ENCODE data around the gene SLC43A1. TPM values are rescaled to one million over a fixed set of nuclear protein-coding genes. Genes with fewer than 3 reads are reported as not detected.
"Not testable (repeated sequence)": the region's sequence is repeated elsewhere in the genome, so short reads cannot be mapped to it uniquely, and the experiment has no call there.

The SLC43A1 gene
- total RNA-seq, 4 donors from 2014 or later = 13.1 to 48.4 (median 22.5) TPM

- peaks cover 0 to 8% of the 10 kb centered on the region in 2 donors for H3K4me1 ChIP-seq
- no peaks in the 10 kb centered on the region for H3K36me3 ChIP-seq
- no peak overlapping the region for H3K4me3 ChIP-seq
- DNase-seq = no peak
- H3K27ac ChIP-seq = no peak overlapping the region
- no peaks in the 10 kb centered on the region for H3K9me3 ChIP-seq
- no peak for TF ChIP-seq POLR2A (IDR thresholded peaks at IDR 0.05)
- peaks cover 0 to 5% of the 10 kb centered on the region in 2 donors for H3K27me3 ChIP-seq
- intact Hi-C loops (cut with DNase I; ENCODE audit: low total_unique reads) = no loop called here
These were observed 61.8 kb downstream of the SLC43A1 start for GRCh38 chr11:57453543-57454177.

GRCh38 chr11:57446055-57446454 lies 69.4 kb downstream of the SLC43A1 start:
- no peak for DNase-seq
- no peaks in the 10 kb centered on the region for H3K27me3 ChIP-seq
- TF ChIP-seq POLR2A (IDR thresholded peaks at IDR 0.05) (no peak), CTCF (IDR thresholded peaks at IDR 0.05) (no peak)
- H3K27ac ChIP-seq = no peak overlapping the region
- no peaks in the 10 kb centered on the region for H3K4me1 ChIP-seq
- H3K9me3 ChIP-seq = no peaks in the 10 kb centered on the region
- no peaks in the 10 kb centered on the region for H3K36me3 ChIP-seq
- H3K4me3 ChIP-seq = no peak overlapping the region
- intact Hi-C loops (cut with DNase I; ENCODE audit: low total_unique reads) = no loop called here

GRCh38 chr11:57445122-57445394 lies 70.4 kb downstream of the SLC43A1 start:
- H3K4me1 ChIP-seq; DNase-seq; H3K36me3 ChIP-seq; H3K27me3 ChIP-seq; H3K4me3 ChIP-seq; H3K27ac ChIP-seq; intact Hi-C loops (cut with DNase I; ENCODE audit: low total_unique reads); H3K9me3 ChIP-seq: not testable (repeated sequence)

- H3K4me1 ChIP-seq = no peaks in the 10 kb centered on the region
- no peak for DNase-seq
- TF ChIP-seq POLR2A (IDR thresholded peaks at IDR 0.05) (no peak), CTCF (IDR thresholded peaks at IDR 0.05) (no peak)
- no peaks in the 10 kb centered on the region for H3K36me3 ChIP-seq
- H3K9me3 ChIP-seq = no peaks in the 10 kb centered on the region
- intact Hi-C loops (cut with DNase I; ENCODE audit: low total_unique reads) = no loop called here
- H3K27ac ChIP-seq = no peak overlapping the region
- H3K27me3 ChIP-seq = no peaks in the 10 kb centered on the region
- H3K4me3 ChIP-seq = no peak overlapping the region
These were observed 71.0 kb downstream of the SLC43A1 start for GRCh38 chr11:57444362-57445121.

GRCh38 chr11:57440744-57441414 lies 74.6 kb downstream of the SLC43A1 start:
- intact Hi-C loops (cut with DNase I; ENCODE audit: low total_unique reads) = no loop called here
- H3K4me1 ChIP-seq = no peaks in the 10 kb centered on the region
- H3K27me3 ChIP-seq = no peaks in the 10 kb centered on the region
- no peak for DNase-seq
- H3K9me3 ChIP-seq = no peaks in the 10 kb centered on the region
- no peak overlapping the region for H3K4me3 ChIP-seq
- H3K36me3 ChIP-seq = no peaks in the 10 kb centered on the region
- TF ChIP-seq CTCF (IDR thresholded peaks at IDR 0.05) = no peak
- no peak for TF ChIP-seq POLR2A (IDR thresholded peaks at IDR 0.05)
- no peak overlapping the region for H3K27ac ChIP-seq

GRCh38 chr11:57439786-57440185 lies 75.7 kb downstream of the SLC43A1 start:
- Histone ChIP-seq H3K9me3 (no peaks in the 10 kb centered on the region), H3K4me1 (no peaks in the 10 kb centered on the region), H3K36me3 (no peaks in the 10 kb centered on the region), H3K4me3 (no peak overlapping the region), H3K27ac (no peak overlapping the region), H3K27me3 (no peaks in the 10 kb centered on the region)
- no peak for DNase-seq
- TF ChIP-seq CTCF (IDR thresholded peaks at IDR 0.05) (no peak), POLR2A (IDR thresholded peaks at IDR 0.05) (no peak)
- intact Hi-C loops (cut with DNase I; ENCODE audit: low total_unique reads) = no loop called here
